AG04449 (cell line): ENCODE data around the gene SNX10.

Source experiments
- CTCF ChIA-PET: fragments of 350-600 bp; formaldehyde crosslinking; extraction: SDS; loops from one replicate; lab custom pipeline; 2021; ENCODE audit warnings: antibody characterized with exemption; lab: Yijun Ruan, JAX
- POLR2A ChIA-PET: fragments of 400-600, 350-600 bp; formaldehyde crosslinking; extraction: SDS; loops from one replicate; lab custom pipeline; 2020; ENCODE audit warnings: antibody characterized with exemption, inconsistent platforms; lab: Yijun Ruan, JAX
- DNase-seq: peaks from one replicate; pipeline ENCODE4 v3.0.0-alpha.2; 2010; ENCODE audit warnings: low read depth, low spot score
- H3K4me3 ChIP-seq: 2 replicates; pipeline ENCODE4 v1.5.1; 2011; ENCODE audit warnings: low read depth, mild to moderate bottlenecking, control low read depth, low read length
- TF ChIP-seq, protein P1 (sequence below): IDR thresholded peaks from one replicate; pipeline ENCODE4 v1.5.1; 2011; ENCODE audit warnings: mild to moderate bottlenecking, moderate library complexity, low read length, control low read depth, inconsistent platforms; ENCODE audit not compliant: insufficient read depth; ENCODE audit errors: missing control alignments

Gene SNX10

GRCh38 chr7:26332698-26333097, 41.0 kb downstream of the SNX10 start:
- TF ChIP-seq, protein P1, sequence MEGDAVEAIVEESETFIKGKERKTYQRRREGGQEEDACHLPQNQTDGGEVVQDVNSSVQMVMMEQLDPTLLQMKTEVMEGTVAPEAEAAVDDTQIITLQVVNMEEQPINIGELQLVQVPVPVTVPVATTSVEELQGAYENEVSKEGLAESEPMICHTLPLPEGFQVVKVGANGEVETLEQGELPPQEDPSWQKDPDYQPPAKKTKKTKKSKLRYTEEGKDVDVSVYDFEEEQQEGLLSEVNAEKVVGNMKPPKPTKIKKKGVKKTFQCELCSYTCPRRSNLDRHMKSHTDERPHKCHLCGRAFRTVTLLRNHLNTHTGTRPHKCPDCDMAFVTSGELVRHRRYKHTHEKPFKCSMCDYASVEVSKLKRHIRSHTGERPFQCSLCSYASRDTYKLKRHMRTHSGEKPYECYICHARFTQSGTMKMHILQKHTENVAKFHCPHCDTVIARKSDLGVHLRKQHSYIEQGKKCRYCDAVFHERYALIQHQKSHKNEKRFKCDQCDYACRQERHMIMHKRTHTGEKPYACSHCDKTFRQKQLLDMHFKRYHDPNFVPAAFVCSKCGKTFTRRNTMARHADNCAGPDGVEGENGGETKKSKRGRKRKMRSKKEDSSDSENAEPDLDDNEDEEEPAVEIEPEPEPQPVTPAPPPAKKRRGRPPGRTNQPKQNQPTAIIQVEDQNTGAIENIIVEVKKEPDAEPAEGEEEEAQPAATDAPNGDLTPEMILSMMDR = no peak
- no peak for DNase-seq
- ChIA-PET POLR2A (no interaction called here), CTCF (interaction anchor here (1.4 kb wide), 1 partner anchor 19 kb away, joined by 3 read pairs; no protein-coding TSS in a partner anchor)
- H3K4me3 ChIP-seq = no peak overlapping the region

GRCh38 chr7:26334166-26334859, 42.7 kb downstream of the SNX10 start:
- no peak overlapping the region for H3K4me3 ChIP-seq
- TF ChIP-seq, protein P1 = no peak
- POLR2A ChIA-PET = no interaction called here
- no peak for DNase-seq
- CTCF ChIA-PET = no interaction called here

DNA sequence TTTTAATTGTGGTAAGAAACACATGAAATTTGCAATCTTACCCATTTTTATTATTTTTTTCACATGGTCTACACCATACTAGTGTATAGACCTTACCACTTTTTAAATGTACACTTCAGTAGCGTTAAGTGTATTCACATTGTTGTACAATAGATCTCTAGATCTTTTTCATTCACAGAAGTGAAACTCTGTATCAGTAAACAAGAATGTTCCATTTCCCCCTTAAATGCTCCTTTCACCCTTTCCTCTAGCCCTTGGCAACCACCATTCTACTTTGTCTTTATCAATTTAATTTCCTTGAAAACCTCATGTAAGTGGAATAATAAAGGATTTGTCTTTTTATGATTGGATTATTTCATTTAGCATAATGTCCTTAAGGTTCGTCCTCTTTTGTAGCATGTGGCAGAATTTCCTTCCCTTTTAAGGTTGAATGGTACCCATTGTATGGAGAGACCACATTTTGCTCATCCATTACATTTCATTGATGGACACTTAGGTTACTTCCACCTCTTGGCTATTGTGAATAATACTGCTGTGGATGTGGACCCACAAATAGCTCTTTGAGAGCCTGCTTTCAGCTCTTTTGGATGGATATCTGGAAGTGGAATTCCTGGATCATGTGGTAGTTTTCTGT, 45.7 kb downstream of the SNX10 start:
- H3K4me3 ChIP-seq = no peak overlapping the region
- DNase-seq = no peak
- ChIA-PET POLR2A (no interaction called here), CTCF (no interaction called here)
- TF ChIP-seq, protein P1 = no peak

- TF ChIP-seq, protein P1 = no peak
- ChIA-PET CTCF (no interaction called here), POLR2A (no interaction called here)
- DNase-seq = no peak
- no peak overlapping the region for H3K4me3 ChIP-seq
Observed at GRCh38 chr7:26340476-26341018, 48.9 kb downstream of the SNX10 start.

DNA sequence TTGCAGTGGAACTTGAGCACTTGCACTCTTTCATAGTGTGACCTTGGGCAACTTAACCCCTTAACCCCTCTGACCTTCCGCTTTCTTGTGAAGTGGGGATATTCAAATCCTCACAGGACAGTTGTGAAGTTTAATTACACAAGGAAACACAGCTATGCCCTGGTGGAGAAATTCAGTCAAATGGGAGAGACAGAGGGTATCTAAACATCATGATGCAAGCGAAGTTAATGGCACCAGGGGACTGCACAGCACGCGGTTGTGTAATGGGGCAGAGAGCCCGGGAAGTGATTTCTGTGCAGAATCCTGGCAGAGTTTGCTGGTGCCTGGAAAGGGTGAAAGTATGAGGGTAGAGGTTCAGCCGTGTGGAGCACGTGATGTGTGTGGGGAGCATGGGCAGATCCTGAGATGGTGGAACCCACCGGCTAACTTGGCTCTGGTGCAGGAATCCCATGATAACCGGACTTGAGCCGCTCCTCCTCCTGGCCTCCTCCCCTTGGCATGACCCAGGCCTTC, 51.7 kb downstream of the SNX10 start:
- no peak for DNase-seq
- TF ChIP-seq, protein P1 = no peak
- POLR2A ChIA-PET = no interaction called here
- CTCF ChIA-PET = no interaction called here
- H3K4me3 ChIP-seq = no peak overlapping the region

GRCh38 chr7:26343837-26344236, 52.2 kb downstream of the SNX10 start:
- ChIA-PET CTCF (interaction anchor here (1.1 kb wide), 1 partner anchor 451 kb away, joined by 4 read pairs; no protein-coding TSS in a partner anchor), POLR2A (no interaction called here)
- no peak for DNase-seq
- TF ChIP-seq, protein P1 = no peak
- no peak overlapping the region for H3K4me3 ChIP-seq
